HG02943 (cell line): ENCODE results near the gene PLEKHG3.

ENCODE experiments used
- ATAC-seq: cut with Tn5 transposase; IDR thresholded peaks from one replicate; pipeline ENCODE4 v1.9.1; 2021; ENCODE audit warnings: mild to moderate bottlenecking, low read depth, moderate library complexity; ENCODE audit not compliant: unreplicated experiment

The PLEKHG3 gene

DNA sequence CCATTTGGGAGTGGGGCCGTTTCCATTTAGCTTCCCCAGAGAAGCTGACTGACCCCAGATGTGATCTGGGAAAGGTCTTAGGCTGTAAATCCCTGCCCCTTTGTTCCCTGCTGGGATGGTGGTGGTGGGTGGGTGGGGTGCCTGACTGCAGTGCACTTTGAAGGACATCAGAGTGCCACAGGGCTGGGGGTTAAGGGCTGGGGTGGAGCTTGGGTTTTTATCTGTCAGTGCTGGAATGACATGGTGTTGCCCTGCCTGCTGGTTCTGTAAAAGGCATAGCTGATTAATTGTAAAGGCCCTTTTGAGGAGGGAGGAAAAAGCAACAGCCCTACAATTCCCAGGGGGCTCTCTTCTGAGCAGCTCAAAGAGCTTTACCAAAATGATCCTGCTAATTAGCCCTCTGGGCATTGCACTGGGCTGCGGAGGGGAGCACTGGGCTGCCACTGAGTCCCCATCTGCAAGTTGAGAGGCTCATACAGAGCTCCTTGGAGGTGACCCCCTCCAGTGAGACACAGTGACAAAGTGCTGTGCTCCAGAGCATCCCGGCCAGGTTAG lies 21.1 kb downstream of the PLEKHG3 start:
- ATAC-seq = no peak

DNA sequence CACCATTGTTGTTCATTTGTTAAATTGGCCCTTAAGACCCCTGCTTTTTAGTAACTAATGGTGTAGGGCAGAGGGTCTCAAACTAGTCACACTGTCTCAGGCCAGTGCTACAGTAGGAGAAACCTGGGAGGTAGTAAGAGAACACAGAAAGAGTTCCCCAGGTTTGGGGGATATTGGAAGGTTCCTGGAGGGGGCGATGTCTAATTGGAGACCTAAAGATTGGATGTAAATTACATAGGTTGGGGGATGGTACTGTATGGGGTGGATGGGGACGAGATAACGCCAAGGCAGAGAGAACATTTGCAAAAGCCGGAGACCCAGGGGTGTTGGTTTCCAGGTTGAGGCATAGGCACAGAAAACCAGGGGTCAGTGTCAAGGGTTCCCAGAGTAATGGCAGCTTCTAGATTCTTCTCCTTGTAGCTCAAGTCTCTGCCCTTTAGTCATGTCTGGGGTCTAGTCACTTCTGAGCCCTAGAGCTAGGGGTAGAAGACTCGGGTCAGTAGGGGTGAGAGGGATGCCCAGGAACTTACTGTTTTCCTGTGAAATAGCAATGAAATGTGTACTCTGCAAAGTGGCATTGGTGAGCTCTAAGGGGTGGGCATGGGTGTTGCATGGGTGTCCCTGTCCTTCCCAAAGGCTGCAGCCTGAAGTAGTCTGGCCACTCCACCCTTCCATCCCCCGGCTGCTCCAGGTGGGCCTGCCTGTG lies 21.8 kb downstream of the PLEKHG3 start:
- ATAC-seq = no peak

DNA sequence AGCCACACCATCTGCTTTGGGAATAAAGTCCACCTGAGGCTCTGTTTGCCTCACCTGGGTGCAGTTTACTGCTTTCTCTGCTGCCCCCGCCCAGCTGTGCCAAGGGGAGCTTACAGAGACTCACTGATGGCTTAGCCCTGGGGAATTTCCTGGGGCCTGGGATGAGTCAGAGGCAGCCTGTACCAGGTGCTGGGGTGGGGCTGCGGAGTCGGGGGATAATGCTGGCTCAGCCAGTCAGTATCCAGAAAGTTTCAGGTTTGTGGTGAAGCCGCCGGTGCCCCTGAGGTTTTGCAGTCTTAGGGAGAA lies 22.3 kb downstream of the PLEKHG3 start:
- ATAC-seq = no peak

DNA sequence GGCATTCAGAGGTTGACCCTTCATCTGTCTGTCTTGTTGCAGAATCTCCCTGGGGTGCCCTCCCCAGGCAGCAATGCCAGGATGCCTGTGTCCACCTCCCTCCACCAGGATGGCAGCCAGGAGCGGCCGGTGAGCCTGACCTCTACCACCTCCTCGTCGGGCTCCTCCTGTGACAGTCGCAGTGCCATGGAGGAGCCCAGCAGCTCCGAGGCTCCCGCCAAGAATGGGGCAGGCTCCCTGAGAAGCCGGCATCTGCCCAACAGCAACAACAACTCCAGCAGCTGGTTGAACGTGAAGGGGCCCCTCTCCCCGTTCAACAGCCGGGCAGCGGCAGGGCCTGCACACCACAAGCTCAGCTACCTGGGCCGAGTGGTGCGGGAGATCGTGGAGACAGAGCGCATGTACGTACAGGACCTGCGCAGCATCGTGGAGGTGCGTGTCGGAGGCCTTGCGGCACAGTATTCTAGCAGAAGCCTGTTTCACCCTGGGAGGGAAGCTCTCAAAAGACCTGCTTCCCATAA lies 23.4 kb downstream of the PLEKHG3 start:
- ATAC-seq = no peak

DNA sequence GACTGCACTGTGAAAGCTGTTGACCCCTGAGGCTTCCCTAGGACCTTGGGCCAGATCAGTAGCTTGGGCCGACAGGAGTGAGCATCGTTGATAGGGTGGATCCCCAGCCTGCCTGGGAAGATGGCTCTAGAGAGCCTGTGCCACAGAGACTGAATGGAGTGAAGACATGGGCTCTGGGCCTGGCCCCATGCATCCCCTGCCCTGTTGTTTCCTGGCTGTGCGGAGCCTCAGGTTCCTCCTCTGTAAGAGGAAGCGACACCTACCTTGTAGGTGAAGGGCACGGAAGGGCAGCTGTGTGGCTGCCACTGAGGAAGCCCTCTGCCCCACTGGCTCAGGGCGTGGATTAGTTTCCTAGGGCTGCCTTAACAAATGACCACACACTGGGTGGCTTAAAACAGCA lies 23.9 kb downstream of the PLEKHG3 start:
- no peak for ATAC-seq

DNA sequence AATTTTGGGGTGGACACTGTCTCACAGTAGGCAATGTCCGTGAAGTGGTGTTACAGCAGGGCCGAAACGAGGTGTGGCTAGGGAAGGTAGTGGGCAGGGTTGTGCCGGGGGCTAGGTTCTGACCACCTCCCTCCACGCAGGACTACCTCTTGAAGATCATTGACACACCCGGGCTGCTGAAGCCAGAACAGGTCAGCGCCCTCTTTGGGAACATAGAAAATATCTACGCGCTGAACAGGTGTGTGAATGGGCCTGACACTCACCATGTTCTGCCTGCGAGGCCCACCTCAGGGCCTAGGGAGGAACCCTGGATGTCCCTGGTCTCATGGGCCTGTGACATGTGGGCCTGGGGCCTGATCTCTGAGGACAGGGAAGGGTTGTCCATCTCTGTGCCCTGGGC lies 24.6 kb downstream of the PLEKHG3 start:
- ATAC-seq = no peak

DNA sequence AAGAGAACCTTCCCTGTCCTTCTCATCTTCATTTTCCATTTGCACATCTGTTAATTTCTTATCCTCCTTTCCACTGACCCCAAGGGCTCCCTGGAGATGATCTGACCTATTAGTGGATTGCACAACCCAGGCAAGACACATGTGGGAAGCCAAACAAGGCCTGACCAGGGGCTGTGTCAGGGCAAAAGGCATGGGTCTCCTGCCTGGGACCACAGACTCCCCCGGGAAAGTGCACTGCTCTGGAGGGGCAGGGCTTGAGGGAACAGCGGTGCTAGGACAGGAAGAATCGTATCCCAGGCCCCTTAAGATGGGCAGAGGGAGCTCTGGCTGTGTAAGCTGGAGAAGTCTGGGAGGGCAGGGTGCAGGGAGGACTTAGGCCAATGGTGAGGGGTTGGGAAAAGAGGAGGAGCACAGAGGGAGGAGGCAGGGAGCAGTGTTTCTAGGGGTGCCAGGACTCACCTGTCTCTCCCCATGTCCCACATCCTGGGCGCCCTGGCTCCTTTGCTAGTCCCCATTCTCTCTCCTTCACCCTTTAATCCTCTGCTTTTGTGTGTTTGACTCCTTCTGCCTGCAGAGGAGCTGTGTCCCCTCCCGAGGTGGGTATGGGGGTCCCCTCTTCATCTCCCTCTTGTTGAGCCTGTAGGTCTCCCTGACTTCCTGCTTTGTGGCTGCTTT lies 25.3 kb downstream of the PLEKHG3 start:
- ATAC-seq = no peak

DNA sequence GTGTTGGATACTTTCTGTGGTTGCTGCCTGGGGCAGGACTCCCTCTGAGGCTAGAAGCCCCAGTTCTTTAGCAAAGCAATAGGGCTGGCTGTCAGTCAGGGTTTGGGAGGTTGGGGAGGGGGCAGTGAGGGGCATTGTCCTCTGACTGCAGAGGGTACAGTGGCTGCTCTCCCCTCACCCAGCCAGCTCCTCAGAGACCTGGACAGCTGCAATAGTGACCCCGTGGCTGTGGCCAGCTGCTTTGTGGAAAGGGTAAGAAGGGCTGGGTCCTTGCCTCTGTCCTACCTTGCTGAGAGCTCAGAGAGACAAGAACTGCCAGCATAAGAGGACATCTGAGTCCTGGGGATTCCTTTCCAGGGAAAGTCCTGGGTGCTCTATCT lies 25.8 kb downstream of the PLEKHG3 start:
- ATAC-seq = no peak

DNA sequence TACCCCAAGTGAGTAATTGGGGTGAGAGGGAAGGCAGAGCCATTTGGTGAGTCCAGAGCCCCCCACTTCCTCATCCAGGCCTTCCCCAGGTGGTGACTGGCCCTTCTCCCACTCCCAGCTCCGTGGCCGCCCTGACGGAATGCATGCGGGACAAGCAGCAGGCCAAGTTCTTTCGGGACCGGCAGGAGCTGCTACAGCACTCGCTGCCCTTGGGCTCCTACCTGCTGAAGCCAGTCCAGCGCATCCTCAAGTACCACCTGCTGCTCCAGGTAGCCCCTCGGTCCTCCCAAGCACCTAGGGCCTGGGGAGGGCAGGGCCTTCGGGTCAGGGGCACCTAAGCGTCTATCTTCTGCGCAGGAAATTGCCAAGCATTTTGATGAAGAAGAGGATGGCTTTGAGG lies 26.5 kb downstream of the PLEKHG3 start:
- no peak for ATAC-seq

DNA sequence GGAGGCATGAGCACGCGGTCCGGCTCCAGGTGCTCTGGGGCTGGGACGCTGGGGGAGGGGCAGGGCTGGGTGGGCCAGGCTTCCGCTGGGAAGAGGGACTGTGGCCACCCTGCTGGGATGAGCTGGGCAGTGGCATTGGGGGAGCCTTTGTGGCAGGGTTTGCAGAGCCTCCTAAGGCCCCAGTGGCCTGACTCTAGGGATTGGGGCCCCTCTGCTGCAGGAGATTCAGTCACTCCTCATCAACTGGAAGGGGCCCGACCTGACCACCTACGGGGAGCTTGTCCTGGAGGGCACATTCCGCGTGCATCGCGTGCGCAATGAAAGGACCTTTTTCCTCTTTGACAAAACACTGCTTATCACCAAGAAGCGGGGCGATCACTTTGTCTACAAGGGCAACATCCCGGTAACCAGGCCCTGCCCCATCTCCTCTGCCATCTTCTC lies 26.9 kb downstream of the PLEKHG3 start:
- ATAC-seq = no peak

DNA sequence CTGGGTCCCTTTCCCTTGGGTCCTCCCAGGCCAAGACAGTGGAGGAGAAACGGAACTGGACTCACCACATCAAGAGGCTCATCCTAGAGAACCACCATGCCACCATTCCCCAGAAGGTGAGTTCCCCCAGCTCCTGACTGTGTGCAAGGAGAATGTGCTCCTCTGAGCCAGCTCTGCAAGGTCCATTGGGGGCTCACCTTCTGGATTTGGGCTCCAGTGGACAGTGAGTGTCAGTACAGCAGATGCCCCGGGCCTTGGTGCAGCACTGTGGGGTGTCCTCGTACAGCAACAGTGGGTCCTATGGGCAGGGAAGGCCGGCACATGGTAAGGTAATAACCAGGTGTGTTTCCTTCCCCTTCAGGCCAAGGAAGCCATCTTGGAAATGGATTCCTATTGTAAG lies 27.8 kb downstream of the PLEKHG3 start:
- ATAC-seq = no peak

DNA sequence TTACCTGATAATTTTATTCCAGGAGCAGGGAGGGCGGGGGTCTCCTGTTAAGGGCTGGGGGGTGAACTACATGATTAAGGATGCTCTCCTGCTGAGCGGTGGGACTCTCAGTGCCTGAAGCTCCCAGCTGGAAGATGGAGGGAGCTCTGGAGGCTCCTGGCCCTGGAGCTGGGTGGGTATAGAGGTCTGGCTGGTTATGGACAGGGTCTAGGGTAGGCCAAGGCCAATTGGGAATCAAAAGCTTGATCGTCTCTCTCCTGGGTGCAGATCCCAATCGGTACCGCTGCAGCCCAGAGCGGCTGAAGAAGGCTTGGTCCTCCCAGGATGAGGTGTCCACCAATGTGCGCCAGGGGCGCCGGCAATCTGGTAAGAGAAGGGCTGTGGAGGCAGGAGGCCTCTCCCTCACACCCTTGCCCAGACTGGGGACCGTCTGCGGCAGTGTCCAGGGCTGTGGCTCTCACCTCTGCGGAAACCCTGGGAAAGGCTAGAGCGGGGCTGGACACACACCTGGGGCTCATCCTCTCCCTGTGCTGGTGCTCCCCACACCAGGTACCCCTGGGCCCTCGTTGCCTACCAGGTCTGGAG lies 28.4 kb downstream of the PLEKHG3 start:
- ATAC-seq = no peak

DNA sequence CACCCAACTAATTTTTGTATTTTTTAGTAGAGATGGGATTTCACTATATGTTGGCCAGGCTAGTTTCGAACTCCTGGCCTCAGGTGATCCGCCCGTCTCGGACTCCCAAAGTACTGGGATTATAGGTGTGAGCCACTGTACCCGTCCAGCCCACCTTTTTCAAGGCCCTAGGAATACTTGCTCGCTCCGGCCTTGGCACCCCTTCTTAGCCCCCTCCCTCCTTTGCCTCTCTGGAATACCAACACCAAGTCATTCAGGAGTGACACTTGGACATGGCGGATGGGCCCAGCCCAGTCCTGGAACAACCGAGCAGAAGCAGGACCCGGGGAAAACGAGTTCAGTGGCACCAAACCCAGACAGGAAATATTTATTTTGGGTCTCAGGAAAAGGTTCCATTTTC lies 29.1 kb downstream of the PLEKHG3 start:
- ATAC-seq = no peak

DNA sequence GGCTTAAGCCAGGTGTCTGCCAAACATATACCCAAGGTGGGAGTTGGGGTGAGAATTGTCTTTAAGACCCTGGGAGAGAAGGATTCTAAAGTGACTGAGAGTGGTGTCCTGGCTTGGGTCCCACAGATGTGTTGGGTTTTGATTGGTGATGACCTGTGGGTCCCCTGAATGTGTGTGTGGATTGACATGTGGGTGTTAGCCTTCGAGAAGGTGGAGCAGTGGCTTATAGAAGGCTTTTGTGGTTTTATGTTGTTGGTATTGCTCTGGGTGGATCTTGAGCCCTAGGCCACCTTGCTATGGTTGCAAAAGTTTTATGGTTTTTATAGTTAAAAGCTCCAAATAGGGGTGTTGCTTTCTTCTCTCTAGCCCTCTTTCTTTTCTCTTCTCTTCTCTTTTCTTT lies 29.7 kb downstream of the PLEKHG3 start:
- no peak for ATAC-seq

DNA sequence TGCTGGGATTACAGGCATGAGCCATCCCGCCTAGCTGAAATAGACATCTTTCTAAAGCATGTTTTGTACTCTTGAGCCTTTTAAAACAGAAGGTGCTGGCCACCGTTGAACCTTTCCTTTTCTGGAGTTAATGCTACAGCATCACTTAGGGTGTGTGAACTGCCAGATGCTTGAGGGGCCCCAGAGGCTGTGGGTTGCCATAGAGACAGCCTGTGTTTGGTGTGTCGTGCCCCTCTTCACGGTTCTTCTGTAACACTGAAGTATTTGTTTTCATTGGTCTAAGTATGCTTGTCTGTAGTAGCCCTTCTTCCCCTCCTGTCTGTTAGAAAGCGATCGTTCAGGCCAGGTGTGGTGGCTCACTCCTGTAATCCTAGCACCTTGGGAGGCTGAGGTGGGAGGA lies 30.8 kb downstream of the PLEKHG3 start:
- ATAC-seq = no peak

DNA sequence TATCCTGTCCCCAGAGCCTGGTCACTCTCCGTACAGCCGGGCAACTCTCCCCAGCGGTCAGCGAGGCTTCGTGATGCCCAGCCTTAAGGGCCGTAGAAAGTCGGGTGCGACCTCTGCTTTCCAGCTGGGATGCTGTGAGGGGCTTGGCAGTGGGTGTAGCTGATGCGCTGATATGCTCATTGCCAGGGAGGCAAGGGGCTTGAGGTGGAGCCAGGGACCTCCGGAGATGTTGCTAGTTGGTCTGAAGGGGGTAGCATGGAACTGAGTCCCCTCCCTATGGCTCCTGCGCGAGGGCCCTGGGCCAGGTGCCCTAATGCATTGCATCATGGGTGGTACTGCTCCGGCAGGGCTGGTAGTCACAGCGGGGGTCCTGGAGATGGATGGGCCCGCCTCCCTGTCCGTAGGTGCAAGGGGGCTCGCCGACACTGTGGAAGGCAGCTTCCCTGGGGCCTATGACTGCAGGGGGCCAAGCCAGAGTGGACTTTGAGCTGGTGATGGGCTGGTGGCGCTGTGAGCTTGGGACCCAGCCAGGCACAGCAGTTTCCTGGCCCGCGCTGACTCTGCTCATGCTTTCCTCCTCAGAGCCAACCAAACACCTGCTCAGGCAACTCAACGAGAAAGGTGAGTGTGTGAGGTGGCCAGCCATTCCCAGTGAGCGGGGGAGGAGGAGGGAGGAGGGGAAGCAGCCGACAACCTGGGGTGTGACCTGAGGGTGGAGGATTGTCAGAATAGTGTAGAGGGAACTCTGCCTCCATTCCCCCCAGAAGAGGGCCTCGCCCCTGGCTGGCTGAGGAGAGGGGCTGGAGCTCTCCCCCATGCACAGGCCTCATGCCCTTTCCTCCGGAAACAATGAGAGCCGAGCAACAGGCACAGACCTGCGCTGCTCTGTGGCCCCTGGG lies 32.3 kb downstream of the PLEKHG3 start:
- no peak for ATAC-seq

DNA sequence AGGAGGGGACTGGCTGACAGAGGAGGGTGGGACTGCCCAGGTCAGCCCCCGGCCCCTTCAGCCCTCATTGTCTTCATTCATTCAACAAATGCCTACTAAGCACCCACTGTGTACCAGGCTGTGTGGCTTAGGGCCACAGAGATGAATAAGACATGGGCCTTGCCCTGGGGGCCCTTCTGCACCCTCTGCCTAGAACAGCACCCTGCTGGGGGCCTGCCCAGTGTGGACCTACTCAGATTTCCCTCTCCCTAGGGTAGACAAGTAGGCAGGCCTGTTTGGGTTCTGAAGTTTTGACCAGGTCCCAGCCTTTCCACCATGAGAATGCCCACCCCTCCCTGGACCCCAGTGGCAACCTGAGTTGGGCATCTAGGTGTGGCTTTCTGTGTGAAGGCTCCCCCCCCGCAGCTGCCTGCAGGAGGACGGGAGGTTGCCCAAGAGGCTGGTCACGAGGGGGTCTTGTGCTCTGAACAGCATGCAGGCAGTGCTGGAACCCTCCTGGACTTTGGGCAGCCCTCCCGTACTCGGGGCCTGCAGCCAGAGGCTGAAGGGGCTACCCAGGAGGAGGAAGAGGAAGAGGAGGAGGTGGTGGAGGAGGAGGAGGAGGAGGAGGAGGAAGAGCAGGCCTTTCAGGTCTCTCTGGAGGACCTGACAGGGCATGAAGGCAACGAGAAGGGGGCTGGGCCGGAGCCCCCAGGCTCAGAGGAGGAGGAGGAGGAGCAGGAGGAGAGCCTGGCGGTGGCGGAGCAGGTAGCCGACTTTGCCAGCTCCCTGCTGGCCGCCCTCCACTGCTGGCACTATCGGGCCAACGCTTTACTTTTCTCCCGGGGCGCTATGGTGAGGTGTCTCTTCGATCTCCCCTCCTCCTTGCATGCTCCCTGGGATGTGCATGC lies 33.4 kb downstream of the PLEKHG3 start:
- ATAC-seq = no peak

DNA sequence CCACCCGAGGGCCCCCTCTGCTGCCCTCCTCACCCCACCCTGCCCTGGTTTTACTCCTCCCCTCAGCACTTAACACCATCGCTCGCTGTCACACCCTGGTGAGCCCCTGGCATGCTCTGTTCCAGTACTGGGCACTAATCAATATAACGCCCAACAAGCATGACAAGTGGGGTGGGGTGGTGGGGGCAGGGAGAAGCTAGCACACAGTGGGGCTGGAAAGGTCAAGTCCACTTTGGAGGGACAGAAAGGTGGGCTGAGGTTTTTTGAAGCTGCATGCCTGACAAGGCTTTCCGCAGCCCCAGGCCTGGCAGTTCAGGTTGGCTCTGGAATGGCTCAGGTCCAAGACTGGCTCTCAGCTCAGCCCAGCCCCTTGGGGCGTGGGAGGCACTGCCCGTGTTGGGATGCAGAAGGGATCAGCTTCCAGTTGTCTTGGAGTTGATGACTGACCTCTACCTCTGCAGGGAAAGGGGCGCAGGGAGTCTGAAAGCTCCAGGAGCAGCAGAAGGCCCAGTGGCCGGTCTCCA lies 34.1 kb downstream of the PLEKHG3 start:
- no peak for ATAC-seq

DNA sequence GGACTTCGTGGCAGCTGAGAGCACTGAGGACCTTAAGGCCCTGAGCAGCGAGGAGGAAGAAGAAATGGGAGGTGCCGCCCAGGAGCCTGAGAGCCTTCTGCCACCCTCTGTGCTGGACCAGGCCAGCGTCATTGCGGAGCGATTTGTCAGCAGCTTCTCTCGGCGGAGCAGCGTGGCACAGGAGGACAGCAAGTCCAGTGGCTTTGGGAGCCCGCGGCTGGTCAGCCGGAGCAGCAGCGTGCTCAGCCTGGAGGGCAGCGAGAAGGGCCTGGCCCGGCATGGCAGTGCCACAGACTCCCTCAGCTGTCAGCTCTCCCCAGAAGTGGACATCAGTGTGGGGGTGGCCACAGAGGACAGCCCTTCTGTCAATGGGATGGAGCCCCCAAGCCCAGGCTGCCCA lies 37.0 kb downstream of the PLEKHG3 start:
- no peak for ATAC-seq
